GM12878 (cell line): ENCODE data around the gene IFNAR1.
"Not testable (repeated sequence)": the region's sequence is repeated elsewhere in the genome, so short reads cannot be mapped to it uniquely, and the experiment has no call there.

Source experiments
- CREB1 ChIP-seq: IDR thresholded peaks from 2 replicates; pipeline ENCODE4 v1.6.1; 2012; ENCODE audit warnings: low read depth, mild to moderate bottlenecking, inconsistent platforms
- CTCF ChIP-seq, 3 experiments: IDR thresholded peaks in 2 of 3; conservative IDR thresholded peaks in 1 of 3; 2 replicates each; pipeline ENCODE4 v1.5.1; 2011; ENCODE audit warnings: low read depth in 3 of 3, low read length in 3 of 3, mild to moderate bottlenecking in 3 of 3, control low read depth in 2 of 3, moderate library complexity in 2 of 3, inconsistent platforms in 1 of 3, mixed read lengths in 1 of 3; ENCODE audit not compliant: control insufficient read depth in 2 of 3, insufficient read depth in 1 of 3; ENCODE audit errors: extremely low read depth in 1 of 3
- GABPA ChIP-seq: IDR thresholded peaks from 2 replicates; pipeline ENCODE4 v1.6.1; 2014; ENCODE audit warnings: antibody characterized with exemption, low read depth, mild to moderate bottlenecking, inconsistent platforms
- POLR2A ChIP-seq: IDR thresholded peaks from 2 replicates; pipeline ENCODE4 v1.6.1; 2011; ENCODE audit warnings: low read depth, mild to moderate bottlenecking, low read length
- POLR2AphosphoS5 ChIP-seq: IDR thresholded peaks from 2 replicates; pipeline ENCODE4 v1.6.1; 2011; ENCODE audit warnings: mild to moderate bottlenecking, low read length, inconsistent platforms
- ZZZ3 ChIP-seq: IDR thresholded peaks from 2 replicates; pipeline ENCODE4 v1.6.1; 2011; ENCODE audit warnings: low read depth; ENCODE audit not compliant: control insufficient read depth, insufficient read length

GRCh38 chr21:33321005-33321404 lies 3.8 kb upstream of the IFNAR1 start:
- TF ChIP-seq GABPA; CREB1; POLR2A; CTCF (IDR thresholded peaks at IDR 0.05 in 2 of 3, conservative IDR thresholded peaks at IDR 0.05 in 1 of 3; ENCODE audit: control insufficient read depth in 2 of 3, extremely low read depth in 1 of 3, insufficient read depth in 1 of 3, low read depth in 3 of 3, low read length in 3 of 3); ZZZ3; POLR2AphosphoS5: not testable (repeated sequence)
